ENCODE measurements around the gene ATP2C1. TPM values are rescaled to one million over a fixed set of nuclear protein-coding genes. Genes with fewer than 3 reads are reported as not detected.

The ATP2C1 gene
- total and polyA plus RNA-seq, 9 of the 15 experiments (the other 6 are each of a cell fraction or from before 2014, with no cell fraction given): 10.0 to 53.5 (median 27.9) TPM

- TF ChIP-seq MGA (IDR thresholded peaks at IDR 0.05) (peak; percentile 88), ETV5 (CRISPR knock-in tag; IDR thresholded peaks at IDR 0.05; ENCODE audit: low read depth) (peak; percentile 67; the same call in 1 of the 2 replicates), HIVEP1 (CRISPR knock-in tag; IDR thresholded peaks at IDR 0.05) (no peak), RBBP5 (IDR thresholded peaks at IDR 0.05; ENCODE audit: borderline replicate concordance, insufficient read depth, low read length, poor library complexity, severe bottlenecking) (peak; percentile 55), GABPB1 (CRISPR knock-in tag; IDR thresholded peaks at IDR 0.05) (peak; percentile 64)
- TF ChIP-seq, protein P1, sequence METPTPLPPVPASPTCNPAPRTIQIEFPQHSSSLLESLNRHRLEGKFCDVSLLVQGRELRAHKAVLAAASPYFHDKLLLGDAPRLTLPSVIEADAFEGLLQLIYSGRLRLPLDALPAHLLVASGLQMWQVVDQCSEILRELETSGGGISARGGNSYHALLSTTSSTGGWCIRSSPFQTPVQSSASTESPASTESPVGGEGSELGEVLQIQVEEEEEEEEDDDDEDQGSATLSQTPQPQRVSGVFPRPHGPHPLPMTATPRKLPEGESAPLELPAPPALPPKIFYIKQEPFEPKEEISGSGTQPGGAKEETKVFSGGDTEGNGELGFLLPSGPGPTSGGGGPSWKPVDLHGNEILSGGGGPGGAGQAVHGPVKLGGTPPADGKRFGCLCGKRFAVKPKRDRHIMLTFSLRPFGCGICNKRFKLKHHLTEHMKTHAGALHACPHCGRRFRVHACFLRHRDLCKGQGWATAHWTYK (CRISPR knock-in tag; IDR thresholded peaks at IDR 0.05): peak; percentile 82; the same call in 1 of the 2 replicates
- TF ChIP-seq, protein P2, sequence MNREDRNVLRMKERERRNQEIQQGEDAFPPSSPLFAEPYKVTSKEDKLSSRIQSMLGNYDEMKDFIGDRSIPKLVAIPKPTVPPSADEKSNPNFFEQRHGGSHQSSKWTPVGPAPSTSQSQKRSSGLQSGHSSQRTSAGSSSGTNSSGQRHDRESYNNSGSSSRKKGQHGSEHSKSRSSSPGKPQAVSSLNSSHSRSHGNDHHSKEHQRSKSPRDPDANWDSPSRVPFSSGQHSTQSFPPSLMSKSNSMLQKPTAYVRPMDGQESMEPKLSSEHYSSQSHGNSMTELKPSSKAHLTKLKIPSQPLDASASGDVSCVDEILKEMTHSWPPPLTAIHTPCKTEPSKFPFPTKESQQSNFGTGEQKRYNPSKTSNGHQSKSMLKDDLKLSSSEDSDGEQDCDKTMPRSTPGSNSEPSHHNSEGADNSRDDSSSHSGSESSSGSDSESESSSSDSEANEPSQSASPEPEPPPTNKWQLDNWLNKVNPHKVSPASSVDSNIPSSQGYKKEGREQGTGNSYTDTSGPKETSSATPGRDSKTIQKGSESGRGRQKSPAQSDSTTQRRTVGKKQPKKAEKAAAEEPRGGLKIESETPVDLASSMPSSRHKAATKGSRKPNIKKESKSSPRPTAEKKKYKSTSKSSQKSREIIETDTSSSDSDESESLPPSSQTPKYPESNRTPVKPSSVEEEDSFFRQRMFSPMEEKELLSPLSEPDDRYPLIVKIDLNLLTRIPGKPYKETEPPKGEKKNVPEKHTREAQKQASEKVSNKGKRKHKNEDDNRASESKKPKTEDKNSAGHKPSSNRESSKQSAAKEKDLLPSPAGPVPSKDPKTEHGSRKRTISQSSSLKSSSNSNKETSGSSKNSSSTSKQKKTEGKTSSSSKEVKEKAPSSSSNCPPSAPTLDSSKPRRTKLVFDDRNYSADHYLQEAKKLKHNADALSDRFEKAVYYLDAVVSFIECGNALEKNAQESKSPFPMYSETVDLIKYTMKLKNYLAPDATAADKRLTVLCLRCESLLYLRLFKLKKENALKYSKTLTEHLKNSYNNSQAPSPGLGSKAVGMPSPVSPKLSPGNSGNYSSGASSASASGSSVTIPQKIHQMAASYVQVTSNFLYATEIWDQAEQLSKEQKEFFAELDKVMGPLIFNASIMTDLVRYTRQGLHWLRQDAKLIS (CRISPR knock-in tag; IDR thresholded peaks at IDR 0.05): 0 out of 2 replicates have a peak, but pooled peaks have one; percentile 50
These were observed 132.7 kb downstream of the ATP2C1 start, which contains the start of the genes ASTE1 and NEK11 (continued) for GRCh38 chr3:131026321-131027151.
